ENCODE results near the gene EHD4. TPM values are rescaled to one million over a fixed set of nuclear protein-coding genes. Genes with fewer than 3 reads are reported as not detected.
A peak's percentile ranks its signal among the peaks of the same experiment; 100 is the strongest.

Gene EHD4
- total RNA-seq, 1 donor from 2014 or later: 19.8 TPM

DNA sequence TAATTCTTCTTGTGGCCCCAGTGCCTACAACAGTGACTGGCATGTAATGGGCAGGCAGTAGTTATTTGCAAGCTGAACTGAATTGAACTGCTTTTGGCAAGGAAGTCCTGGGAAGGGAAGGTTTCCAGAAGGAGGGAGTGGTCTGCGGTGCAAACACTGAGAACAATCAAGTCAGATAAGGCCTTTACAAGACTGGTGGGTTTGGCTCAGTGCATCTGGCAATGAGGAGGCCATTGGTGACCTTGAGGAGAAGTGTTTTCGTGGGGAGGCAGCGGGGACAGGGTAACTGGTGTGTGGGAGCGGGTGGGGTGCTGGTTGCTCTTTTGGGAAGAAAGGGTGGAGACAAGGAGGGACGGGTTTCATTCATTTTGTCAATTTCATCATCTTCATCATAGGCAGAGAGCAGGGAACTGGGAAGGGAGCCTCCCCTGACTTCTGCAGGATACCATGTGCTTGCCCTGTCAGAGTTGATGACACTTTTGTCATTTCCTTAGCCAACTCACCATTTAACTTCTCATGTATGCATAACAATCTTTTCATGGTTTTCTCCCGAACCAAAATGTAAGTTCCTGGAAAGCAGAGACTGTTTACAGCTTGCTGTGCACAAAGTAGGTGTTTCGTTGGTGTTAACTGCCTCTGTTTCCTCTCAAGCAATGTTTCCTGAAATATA is 8.4 kb upstream of the EHD4 start:
- no peak for DNase-seq

DNA sequence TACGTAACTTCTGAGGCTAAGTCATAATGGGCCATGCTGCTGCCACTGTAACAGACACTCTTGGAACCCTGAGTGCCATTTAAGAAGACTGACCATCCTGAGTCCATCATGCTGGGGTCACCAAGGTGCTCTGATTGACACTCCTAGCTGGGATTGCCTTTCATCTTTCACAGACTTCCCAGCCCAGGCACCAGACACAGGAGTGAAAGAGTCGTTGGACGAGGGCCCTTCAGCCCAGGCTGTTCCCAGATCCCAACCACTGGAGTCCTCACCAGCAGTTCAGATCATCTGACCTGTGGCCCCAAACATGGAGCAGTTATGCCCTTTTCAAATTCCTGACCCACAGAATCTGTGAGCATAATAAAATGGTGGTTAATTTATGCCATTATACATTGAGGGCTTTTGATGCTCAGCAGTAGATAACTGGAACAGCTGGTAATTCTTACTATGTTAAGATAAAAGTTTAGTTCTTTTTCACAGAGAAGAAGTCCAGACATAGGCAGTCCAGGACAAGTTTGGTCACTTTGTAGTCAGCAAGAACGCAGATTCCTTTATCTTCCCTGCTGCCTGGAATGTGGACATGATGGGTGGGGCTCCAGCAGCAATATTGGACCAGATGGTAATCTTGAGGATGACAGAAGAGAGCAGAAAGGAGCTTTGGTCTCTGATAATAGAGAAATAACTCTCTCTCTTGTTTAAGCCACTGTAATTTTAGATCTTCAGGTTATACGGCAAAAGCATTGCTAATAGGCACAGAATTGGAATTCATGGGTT is 7.3 kb upstream of the EHD4 start:
- DNase-seq: no peak

DNA sequence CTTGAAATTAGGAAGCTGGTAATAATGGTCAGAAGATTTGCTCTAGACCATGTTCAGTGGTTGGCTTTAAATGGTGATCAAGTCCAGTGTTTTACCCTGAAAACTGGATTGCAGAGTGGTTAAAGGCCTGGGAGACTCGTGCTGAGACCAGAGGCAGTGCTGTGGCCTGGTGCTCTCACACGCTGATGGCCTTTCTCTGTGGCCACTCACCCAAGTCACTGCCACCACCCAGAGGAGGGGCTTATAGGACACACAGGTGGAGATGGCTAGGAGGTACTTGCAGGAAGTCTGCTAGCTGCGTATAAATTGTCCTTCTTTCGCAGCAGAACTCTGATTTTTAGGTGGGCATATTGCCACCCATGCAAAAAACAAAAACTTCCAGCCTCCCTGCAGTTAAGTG is 6.2 kb upstream of the EHD4 start:
- no peak for DNase-seq

DNA sequence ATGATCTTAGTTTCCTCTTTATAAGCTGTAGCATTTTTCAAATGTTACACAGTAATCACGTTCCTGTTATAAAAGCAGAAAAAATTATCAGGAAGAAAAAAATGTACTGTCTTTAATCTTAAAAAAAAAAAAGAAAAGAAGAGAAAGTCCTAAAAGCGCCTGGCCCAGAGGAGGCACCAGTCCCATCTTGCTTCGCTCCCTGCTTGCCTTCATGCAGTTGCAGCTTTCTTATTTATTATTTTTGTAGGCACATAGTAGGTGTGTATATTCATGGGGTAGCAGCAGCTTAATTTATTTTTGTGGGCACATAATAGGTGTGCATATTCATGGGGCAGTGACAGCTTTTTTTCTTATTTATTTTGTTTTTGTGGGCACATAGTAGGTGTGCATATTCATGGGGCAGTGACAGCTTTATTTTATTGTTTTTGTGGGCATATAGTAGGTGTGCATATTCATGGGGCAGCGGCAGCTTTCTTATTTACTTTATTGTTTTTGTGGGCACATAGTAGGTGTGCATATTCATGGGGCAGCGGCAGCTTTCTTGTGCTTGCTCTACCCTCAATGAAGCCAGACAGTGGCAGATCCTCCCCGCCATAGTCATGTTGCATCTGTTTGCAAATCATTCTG is 5.5 kb upstream of the EHD4 start:
- no peak for DNase-seq

DNA sequence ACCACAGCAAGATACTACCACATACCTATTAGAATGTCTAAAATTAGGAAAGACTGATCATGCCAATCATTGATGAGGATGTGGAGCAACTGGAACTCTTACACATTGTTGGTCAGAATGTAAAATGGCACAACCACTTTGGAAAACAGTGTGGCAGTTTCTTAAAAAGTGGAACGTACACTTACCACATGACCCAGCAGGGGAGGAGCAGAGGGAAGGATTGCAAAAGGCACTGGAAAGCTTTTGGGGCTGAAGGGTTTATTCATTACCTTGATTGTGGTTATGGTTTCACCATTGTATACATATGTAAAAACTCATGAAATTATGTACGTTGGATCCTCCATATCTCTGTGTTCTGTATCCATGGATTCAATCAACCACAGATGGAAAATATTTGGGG is 3.3 kb upstream of the EHD4 start:
- DNase-seq: no peak

DNA sequence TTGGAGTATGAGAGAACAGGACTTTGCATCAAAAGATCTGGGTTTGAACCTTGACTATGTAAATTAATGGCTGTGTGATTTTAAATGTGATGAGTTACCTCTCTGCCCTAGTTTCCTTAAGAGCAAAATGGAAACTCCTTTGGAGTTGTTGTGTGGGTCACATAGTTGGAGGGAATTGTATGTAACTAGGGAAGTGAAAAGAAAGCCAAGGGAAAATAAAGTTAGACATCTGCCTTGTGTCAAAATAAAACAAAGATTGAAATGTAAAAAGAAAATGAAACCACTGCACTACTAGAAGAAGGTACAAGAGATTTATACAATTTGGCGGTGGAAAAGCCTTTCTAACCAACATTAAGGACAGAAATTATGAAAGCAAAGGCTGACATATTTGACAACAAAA is 1.7 kb upstream of the EHD4 start:
- DNase-seq: no peak

DNA sequence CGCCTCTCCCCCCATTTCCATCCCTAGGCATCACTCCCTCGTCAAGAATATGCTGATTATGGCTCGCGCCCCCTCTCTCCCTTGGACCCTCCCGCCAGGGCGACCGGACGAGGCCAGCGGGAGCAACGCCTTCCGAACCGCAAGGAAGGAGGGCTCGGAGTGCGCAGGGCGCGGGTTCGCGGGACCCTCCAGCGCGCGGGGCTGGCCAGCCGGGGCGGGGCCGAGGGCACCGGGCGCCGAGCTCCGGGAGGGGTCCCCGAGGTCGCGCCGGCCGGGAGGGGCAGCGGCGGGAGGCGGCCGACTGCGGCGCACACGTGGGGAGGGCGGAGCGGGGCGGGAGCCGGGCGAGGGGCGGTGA is 483 bp downstream of the EHD4 start:
- no peak for DNase-seq

DNA sequence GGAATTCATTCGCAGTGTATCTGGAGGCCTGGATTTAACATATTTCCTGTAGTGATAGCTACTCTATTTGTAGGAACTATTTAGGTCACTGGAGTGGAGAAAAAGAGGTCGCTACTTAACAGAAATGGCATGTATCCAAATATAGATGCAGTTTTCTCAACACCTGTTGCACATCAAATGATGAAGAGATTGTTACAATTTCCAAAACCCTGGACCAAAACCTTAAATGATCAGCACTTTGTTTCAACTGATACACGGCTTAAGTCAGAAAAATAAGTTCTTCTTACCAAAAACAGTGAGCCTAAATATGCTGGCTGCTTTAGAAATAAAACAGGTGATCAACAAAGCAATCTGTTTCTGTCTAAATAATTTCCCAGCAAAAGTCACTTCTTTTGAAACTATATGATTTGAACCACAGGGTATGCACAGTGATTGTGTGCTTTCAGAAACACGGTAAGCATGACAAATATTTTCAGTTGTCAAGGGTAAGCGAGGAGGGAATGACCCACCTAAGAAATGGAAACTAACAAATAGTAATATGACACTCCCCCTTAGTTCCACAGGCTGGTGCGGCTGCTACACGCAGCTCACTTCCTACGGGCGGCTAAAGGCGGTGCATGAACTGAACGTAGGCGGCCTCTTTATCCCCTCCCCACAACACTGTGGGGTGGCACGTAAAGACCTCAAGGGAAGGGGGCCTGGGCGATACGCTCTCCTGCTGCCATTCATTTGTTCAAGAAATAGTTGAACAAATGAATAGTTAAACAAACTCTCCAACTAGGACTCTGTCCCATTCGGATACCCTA is 1.1 kb downstream of the EHD4 start:
- DNase-seq: peak; percentile 44

DNA sequence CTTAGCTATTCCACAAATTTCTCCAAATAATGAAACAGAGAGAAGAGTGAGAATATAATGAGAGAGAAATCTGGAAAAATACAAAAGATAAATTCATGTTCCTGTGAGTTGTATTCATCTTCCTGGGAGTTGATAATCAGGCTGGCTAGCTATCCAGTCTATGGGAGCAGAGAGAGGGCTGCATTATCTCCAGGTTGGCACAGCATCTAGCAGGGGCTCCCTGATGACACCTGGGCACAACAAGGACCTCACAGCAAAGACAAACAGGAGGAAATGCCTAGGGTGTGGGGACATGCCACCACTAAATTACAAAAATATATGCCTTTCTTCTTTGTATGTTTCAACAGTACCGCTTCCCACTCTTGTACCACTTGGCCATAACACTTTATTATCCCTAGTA is 1.9 kb downstream of the EHD4 start:
- no peak for DNase-seq

DNA sequence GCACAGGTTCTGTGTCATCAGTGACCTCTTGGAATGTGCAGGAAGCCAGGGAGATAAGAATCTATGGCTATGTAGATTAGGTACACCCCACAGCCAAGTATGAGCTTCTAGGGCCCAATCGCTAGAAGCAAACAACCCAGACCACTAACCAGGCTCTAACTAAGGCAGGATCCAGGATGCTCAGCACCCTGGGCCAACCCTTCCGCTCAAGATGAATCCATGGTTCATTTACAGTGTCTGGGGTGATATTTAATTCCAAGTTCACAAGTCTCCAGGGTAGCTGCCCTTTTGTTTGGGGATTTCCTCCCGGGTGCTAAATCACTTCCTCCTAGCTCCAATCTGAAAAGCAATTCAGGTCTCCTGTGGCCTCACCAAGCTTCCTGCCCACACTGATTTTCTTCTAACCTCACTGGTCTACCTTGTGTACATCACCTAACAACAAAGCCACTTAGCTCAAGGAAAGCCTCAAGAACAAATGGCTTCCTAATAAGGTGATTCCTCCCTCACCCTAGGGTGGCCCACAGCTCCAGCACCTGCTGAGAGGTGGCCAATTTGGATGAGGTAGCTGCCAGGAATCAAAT is 2.4 kb downstream of the EHD4 start:
- DNase-seq: no peak

DNA sequence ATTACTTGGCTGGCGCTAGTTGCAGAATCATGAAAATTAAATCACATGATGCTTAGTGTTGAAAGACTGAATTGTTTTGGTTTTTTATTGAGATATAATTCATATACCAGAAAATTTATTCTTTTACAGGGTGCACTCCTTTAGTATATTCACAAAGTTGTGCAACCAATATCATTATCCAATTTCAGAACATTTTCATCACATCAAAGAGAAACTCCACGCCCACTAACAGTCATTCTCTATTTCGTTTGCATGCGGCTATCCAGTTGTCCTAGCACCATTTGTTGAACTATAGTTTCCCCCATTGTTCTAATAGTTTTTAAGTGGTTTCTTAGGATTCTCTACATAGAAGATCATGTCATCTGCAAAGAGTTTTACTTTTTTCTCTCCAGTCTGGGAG is 3.7 kb downstream of the EHD4 start:
- DNase-seq: no peak

DNA sequence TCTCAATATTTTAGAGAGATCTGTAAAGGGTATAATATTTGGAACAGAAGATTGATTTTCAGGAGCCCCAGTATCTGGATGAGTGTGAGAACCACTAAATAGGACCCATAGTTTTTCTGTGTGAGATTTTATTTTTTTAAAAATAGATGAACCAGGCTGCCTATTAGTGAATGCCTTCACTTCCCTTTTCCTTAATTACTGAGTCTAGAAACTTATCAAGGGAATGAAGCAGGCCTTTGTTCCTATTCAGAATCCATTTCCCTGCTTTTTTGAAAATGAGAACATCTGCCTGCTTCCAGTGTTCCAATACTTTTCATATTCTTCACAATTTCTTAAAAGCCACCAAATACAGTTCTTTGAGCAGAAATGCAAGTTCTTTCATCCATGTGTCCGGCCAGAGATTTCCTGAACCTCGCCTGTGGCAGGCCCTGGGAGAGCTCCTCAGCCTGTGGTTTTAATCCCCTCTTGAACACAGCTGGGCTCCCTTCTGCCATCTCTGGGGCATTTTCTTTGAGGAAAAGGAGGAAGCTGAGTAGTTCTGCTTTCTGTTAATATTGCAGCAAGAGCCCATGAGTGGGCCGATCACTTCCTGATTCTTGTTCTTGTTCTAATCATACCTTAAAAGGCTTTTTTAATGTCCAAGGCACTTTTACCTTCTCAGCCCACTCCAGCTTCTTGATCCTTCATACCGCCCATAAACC is 4.7 kb downstream of the EHD4 start:
- no peak for DNase-seq

DNA sequence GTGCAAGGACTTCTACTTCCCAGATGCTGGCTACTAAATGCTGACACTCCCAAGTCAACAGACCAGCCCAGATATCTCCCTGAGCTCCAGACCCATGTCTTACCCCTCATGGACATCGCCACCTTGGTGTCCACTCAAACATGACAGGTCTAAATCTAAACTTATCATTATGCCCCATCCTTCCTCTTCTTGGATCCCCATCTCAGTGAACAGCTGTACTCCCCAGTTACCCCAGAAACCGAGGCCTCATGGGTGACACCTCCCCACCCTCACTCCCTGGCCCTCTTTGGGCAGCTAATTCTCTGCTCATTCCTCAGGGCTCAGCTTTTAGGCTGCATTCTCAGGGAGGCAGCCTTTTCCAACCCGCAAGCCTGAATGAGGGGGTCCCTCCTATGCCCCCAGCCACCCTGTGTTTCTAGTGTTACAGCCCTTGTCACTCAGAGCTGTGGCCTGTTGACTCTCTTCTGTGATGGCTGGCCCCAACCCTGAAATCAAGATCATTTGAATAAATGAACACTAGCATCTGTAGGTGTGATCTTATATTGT is 5.4 kb downstream of the EHD4 start:
- no peak for DNase-seq

DNA sequence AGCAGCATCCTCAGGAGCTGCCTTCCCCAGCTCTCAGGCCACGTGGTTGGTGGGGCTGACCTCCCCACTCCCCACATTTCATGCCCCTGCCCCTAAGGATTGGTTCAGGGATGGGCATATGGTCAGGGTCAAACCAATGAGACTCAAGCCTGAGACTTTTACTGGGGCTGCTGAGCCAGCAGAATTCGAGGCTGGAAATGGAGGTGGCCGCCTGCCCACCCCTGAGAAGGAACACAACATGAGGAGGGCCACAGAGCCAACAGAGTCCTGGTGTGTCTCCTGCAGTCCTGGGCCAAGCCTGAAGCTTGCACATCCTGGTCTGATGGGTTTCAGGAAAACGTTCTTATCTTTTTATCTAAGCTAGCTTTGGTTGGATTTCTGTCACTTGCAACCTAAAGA is 5.9 kb downstream of the EHD4 start:
- no peak for DNase-seq

DNA sequence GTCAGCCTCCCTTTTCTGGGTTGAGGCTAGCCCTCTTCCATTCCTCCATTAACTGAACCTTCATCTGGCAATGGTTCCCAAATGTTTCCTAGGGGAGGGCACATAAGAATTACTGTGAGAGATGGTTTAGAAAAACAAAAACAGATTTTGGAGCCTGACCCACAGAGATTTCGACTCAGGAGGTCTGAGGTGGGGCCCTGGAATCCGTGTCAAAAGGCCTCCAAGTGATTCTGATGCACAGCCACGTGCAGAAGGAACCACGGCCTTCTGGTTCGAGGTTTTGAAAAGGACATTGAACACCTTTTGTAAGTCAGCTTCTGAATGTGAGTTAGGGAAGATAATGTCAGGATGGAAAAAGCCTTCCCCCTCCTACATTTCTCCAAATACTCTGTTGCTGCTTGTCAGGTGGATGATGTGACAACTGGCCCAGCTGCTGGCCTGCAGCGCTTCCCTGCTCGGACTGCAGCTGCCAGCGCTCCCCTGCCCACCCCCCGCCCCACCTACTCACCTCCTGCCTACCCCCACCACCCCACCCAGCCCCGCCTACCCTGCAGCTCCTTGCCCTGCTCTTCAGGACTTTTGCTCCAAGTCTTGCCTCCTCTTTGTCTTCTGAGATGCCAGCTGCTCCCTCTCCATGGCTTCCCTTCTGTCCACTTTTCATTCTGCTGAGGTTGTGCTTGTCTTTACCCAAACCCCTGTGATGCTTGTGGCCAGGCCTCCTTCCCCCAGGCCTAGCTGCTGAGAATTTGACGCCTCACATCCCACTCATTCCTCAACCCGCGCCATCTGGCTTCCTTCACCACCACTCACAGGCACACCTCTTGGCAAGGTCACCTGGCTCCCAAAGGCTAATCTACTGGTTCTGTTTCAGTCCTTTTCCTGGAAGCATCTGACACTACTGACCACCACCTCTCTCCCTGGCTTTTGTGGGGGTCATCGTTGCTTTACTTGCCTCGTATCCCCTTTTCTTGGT is 6.6 kb downstream of the EHD4 start:
- no peak for DNase-seq

DNA sequence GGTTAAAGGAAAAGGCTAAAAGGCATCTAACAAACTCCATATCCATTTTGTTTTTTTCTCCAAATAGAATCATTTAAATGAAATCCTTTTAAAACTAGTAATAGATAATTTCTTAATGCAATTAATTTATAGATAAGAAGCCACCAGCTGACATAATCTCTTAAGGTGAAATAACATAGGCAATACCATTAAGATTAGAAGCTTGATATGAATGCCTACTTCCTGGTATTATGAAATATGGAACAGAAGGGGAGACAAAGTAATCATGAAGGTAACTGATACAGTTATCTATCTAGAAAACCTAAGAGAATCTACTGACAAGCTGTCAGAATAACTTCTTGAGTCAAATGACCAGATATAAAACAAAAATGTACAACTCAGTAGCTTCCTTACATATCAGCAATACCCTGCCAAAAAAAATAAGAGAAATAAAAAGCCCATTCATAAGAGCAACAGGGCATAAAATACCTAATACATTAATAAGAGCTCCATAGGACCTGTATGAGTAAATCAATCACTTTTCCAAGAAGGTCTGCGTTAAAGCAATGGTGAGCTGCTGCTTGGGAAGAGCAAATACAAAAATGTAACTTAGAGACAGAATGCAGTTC is 10.7 kb downstream of the EHD4 start:
- DNase-seq: no peak

DNA sequence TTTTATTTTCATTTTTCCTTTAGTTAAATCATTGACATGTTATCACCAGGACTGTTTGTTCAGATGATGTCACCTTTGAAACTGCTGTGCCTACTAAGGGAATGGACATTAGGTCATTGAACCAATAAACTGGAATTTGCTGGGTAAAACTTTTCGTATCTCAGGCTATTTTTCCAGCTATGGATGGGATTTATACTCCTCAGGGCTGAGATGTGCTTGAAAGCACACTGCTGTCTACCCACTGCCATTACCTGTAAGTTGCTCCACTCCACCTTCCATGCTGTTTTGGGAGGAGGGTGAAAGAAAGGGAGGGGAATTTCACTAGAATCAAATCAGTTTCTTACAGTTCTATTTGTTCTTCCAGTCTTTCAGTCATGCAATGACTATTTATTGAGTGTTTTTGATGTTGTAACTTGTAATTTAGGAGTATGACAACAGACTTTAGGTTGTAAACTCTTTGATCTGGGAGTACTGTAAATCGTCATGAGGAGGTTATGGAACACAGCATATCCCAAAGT is 11.3 kb downstream of the EHD4 start:
- DNase-seq: no peak

DNA sequence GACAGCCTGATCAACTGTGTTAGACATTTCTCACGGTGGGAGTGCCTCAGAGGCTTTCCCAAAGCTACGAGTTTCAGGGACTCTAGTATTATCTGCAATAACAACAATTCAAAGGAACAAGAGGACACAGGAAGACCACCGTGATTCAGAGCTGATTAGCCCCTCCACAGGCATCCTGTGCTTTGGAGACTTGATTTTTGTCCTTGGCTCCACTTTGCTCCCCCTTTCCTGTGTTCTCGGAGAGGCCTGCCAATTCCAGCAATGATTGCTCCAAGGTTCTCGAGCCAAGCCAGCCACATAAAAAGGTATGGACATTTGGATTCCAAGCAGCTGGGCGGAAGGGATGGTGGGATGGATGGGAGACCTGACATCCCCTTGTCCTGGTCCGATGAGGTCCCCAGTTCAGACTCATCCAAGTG is 14.3 kb downstream of the EHD4 start:
- no peak for DNase-seq

DNA sequence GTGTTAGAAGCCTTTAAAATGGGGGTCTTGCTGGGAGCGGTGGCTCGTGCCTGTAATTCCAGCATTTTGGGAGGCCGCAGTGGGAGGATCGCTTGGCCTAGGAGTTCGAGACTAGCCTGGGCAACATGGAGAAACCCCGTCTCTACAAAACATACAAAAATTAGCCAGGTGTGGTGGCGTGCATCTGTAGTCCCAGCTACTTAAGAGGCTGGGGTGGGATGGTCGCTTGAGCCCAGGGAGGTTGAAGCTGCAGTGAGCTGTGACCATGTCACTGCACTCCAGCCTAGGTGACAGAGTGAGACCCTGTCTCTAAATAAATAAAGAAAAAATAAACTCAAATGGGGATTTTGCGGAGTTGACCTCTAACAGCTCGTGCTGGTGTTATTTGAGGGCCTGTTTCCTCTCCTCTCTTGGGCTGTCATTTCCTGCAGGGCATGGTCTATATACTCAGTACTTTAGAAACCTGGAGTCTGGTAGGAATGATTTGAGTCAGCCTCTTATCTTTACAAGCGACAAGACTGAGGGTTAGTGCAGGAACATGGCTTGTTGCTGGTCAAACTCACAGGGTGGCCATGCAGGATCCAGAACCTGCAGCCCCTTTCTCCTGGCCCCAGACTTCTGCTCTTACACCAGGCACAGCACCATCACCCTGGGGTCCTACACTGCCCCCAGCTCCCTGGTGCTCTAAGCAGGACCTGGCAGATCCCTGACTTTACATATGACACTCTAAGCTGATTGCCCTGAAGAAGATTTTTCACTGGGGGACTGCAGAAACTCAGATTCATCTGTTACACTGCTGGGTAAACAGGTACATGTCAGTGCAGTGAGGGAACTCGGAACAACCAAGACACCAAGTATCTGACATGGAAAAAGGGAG is 15.1 kb downstream of the EHD4 start:
- no peak for DNase-seq
